Calu3 (cell line): ENCODE measurements around the gene MLKL. TPM values are rescaled to one million over a fixed set of nuclear protein-coding genes. Genes with fewer than 3 reads are reported as not detected.

ENCODE experiments used
- BruUV-seq: library from RNA; stranded (reverse); fragments of 400-500 nt; replicated peaks from 2 replicates; lab custom pipeline; 2021; lab: Mats Ljungman, UMichigan
- CTCF ChIA-PET: fragments of 300-600 bp; sonication (Branson Sonifier 250); formaldehyde crosslinking; loops from one replicate; lab custom pipeline; 2022; ENCODE audit warnings: antibody characterized with exemption; lab: Charles Lee
- DNase-seq: peaks from one replicate; pipeline ENCODE4 v3.0.0; 2022
- H3K27ac Mint-ChIP-seq: one replicate; pipeline ENCODE4 v1.8.0; 2022; ENCODE audit warnings: mixed read lengths; ENCODE audit not compliant: unreplicated experiment
- H3K27me3 Mint-ChIP-seq: one replicate; pipeline ENCODE4 v1.8.0; 2022; ENCODE audit warnings: mixed read lengths; ENCODE audit not compliant: unreplicated experiment
- H3K36me3 Mint-ChIP-seq: one replicate; pipeline ENCODE4 v1.8.0; 2022; ENCODE audit warnings: mild to moderate bottlenecking, moderate library complexity, mixed read lengths; ENCODE audit not compliant: insufficient read depth, unreplicated experiment
- H3K4me1 Mint-ChIP-seq: one replicate; pipeline ENCODE4 v1.8.0; 2022; ENCODE audit warnings: mild to moderate bottlenecking, low read depth, mixed read lengths; ENCODE audit not compliant: unreplicated experiment
- H3K4me3 Mint-ChIP-seq: one replicate; pipeline ENCODE4 v1.8.0; 2022; ENCODE audit warnings: mild to moderate bottlenecking, low read depth, moderate library complexity, mixed read lengths; ENCODE audit not compliant: unreplicated experiment
- H3K9me3 Mint-ChIP-seq: one replicate; pipeline ENCODE4 v1.8.0; 2022; ENCODE audit warnings: low read depth, mixed read lengths; ENCODE audit not compliant: unreplicated experiment
- intact Hi-C: fragments of 100-400 bp; cut with micrococcal nuclease; formaldehyde crosslinking; loops from one replicate; pipeline ENCODE4 v1.10.0; 2022; ENCODE audit not compliant: unreplicated experiment
- total RNA-seq: library from RNA; stranded (reverse); gene quantifications from 2 replicates; pipeline ENCODE4 v1.2.3, GENCODE V29; 2022
- TF ChIP-seq, protein P1 (sequence below): fragments of 200-600 bp; IDR thresholded peaks from one replicate; pipeline ENCODE4 v1.8.0; 2022; ENCODE audit warnings: antibody characterized with exemption; ENCODE audit not compliant: unreplicated experiment

Gene MLKL
- total RNA-seq, 1 experiment from 2014 or later, result 38.8 TPM

DNA sequence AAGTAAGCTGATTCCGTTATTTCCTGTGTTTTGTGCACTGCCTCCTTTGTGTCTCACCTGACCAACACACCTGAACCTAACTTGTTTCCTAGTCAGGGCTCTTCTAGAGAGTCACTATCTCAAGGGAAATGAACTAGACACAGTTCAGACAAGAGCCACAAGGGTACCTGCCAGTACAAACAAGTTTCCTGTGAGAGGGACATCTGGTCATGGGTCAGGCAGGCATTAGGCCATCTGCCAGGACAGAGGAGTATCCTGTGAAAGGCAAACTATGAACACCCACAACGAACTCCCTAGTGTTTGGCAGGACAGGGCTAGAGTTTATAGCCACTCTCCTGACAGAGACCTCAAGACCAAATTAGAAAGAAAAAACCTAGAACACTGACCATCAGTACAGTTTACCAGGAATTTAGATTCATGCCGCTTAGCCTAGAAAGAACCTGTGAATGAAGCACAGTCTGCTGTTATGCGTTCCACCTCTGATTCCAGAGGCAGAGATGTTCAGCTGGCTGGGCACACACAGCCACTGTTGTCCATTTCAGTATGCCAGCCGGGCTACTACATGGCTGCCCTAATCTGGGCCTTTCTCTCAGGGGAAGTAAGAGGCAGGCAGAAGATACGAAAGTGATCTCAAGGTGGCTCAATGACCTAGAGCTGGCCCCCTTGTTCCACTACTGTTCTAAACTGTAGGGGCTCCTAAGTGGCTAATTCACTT lies 73.0 kb downstream of the MLKL start:
- Mint-ChIP-seq H3K27me3 (no peaks in the 10 kb centered on the region), H3K4me3 (no peak overlapping the region), H3K27ac (peak overlapping the region; percentile 12), H3K36me3 (peaks cover 67% of the 10 kb centered on the region), H3K9me3 (no peaks in the 10 kb centered on the region), H3K4me1 (no peaks in the 10 kb centered on the region)
- CTCF ChIA-PET, result interaction anchor here (0.7 kb wide), 1 partner anchor 235 kb away, joined by 6 read pairs; no protein-coding TSS in a partner anchor
- BruUV-seq, result no TSS peak
- DNase-seq, result no peak
- TF ChIP-seq, protein P1, sequence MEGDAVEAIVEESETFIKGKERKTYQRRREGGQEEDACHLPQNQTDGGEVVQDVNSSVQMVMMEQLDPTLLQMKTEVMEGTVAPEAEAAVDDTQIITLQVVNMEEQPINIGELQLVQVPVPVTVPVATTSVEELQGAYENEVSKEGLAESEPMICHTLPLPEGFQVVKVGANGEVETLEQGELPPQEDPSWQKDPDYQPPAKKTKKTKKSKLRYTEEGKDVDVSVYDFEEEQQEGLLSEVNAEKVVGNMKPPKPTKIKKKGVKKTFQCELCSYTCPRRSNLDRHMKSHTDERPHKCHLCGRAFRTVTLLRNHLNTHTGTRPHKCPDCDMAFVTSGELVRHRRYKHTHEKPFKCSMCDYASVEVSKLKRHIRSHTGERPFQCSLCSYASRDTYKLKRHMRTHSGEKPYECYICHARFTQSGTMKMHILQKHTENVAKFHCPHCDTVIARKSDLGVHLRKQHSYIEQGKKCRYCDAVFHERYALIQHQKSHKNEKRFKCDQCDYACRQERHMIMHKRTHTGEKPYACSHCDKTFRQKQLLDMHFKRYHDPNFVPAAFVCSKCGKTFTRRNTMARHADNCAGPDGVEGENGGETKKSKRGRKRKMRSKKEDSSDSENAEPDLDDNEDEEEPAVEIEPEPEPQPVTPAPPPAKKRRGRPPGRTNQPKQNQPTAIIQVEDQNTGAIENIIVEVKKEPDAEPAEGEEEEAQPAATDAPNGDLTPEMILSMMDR, result no peak
- intact Hi-C loops, result no loop called here

DNA sequence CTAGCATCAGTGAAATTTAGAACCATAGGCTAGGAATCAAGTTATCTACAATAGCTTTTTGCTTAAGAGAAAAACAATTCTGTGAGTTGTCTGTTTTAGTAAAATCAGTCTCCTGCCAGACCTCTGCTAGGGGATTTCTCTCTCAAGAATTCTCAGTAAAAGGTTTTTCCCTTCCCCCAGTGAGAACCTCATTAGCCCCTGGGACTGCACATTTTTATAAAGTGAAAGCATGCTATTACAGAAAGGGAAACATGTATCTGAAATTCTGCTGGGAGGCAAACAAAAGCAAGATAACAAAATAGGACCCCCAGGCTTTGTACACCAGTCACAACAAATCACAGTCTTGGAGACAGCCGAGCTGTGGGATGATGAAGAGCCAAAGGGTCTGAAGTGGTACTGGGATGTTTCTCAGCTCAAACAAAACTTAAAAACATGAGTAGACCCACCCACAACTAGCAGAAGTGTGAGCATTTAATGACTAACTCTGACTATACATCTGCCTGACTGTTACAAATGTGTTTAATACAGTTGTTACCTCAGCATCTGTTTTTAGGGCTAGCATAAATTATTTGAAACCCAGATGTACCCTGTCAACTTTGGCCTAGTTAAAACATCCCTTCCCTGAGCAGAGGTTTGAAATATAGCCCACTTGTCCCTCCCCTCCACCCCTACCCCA lies 73.8 kb downstream of the MLKL start:
- Mint-ChIP-seq H3K4me3 (no peak overlapping the region), H3K27me3 (no peaks in the 10 kb centered on the region), H3K4me1 (no peaks in the 10 kb centered on the region), H3K9me3 (no peaks in the 10 kb centered on the region), H3K36me3 (peaks cover 63% of the 10 kb centered on the region), H3K27ac (peak overlapping the region; percentile 12)
- intact Hi-C loops, result no loop called here
- CTCF ChIA-PET, result interaction anchor here (0.7 kb wide), 1 partner anchor 235 kb away, joined by 6 read pairs; no protein-coding TSS in a partner anchor
- TF ChIP-seq, protein P1, result no peak
- BruUV-seq, result no TSS peak
- DNase-seq, result no peak

DNA sequence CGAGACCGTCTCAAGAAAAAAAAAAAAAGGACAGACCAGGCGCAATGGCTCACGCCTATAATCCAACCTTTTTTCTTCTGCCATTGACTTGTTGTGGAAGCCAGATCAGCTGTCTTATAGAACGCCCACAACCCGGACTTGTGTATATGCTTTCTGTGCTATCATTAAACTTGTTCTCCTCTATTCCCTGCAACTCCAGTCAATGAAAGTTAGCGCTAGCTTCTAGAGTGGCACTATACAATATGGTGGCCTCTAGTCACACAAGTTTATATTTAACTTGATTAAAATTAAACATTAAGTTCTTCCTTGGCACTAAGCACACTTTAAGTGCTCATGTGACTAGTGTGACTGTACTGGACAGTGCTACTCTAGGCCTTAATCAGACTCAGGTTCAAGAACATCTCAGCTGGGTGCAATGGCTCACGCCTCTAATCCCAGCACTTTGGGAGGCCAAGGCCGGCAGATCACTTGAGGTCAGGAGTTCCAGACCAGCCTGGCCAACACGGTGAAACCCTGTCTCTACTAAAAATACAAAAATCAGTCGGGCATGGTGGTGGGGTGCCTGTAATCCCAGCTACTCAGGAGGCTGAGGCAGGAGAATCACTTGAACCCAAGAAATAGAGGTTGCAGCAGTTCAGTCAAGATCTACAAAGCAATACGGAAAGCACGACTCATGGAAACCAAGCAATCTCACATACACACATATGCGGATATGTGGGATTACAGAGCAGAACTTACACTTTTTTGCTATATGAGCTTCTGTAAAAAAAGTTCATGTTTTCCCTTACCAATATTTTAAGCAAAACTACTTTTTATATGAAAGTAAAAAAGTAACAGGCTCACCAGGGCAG lies 74.9 kb downstream of the MLKL start:
- no peak overlapping the region for H3K4me3 Mint-ChIP-seq
- H3K27me3 Mint-ChIP-seq, result no peaks in the 10 kb centered on the region
- H3K4me1 Mint-ChIP-seq, result no peaks in the 10 kb centered on the region
- BruUV-seq, result no TSS peak
- no peak for DNase-seq
- TF ChIP-seq, protein P1, result no peak
- peaks cover 71% of the 10 kb centered on the region for H3K36me3 Mint-ChIP-seq
- no peak overlapping the region for H3K27ac Mint-ChIP-seq
- intact Hi-C loops, result no loop called here
- H3K9me3 Mint-ChIP-seq, result no peaks in the 10 kb centered on the region
- CTCF ChIA-PET, result interaction anchor here (0.5 kb wide), 1 partner anchor 9 kb away, joined by 3 read pairs; no protein-coding TSS in a partner anchor

DNA sequence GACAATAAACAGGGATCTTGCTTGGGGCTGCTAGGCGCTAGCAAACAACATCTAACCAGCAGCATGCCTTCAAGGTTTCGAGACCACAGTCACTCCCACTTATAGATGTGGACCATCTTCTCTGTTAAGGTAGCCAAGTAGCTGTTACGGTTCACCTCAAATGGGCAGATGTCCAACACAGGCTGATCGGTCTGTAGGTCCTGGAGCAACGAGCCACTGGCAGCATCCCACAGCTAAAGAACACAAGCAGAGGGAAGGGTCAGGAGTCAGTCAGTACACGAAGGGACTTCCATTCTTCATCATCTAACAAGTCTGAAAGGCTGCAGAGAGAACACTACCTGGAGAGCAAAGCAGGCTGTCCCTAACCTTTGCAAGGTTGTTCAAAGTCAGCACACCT lies 76.8 kb downstream of the MLKL start:
- H3K27me3 Mint-ChIP-seq, result no peaks in the 10 kb centered on the region
- BruUV-seq, result no TSS peak
- no peak for DNase-seq

More for the DNA sequence above, 76.8 kb downstream of the MLKL start:
- intact Hi-C loops, result loop anchor here (5.0 kb wide), 1 partner anchor 142 kb away; no protein-coding TSS in a partner anchor
- CTCF ChIA-PET, result interaction anchor here (0.9 kb wide), 1 partner anchor 18 kb away, joined by 3 read pairs; no protein-coding TSS in a partner anchor
- H3K4me3 Mint-ChIP-seq, result no peak overlapping the region
- no peaks in the 10 kb centered on the region for H3K9me3 Mint-ChIP-seq
- H3K4me1 Mint-ChIP-seq, result no peaks in the 10 kb centered on the region
- H3K36me3 Mint-ChIP-seq, result peaks cover 64% of the 10 kb centered on the region
- TF ChIP-seq, protein P1, result no peak
- H3K27ac Mint-ChIP-seq, result no peak overlapping the region
